Mesendoderm (in vitro differentiated cells): ENCODE results near the gene ECHDC1.

ENCODE experiments used
- DNase-seq: peaks from one replicate; pipeline ENCODE4 v3.0.0; 2013
- H2AK5ac ChIP-seq: 2 replicates; pipeline ENCODE4 v1.6.1; 2013; ENCODE audit warnings: low read length, inconsistent platforms
- H2BK120ac ChIP-seq: 2 replicates; pipeline ENCODE4 v1.6.1; 2013; ENCODE audit warnings: low read depth, mild to moderate bottlenecking, low read length, moderate library complexity, mixed read lengths
- H2BK15ac ChIP-seq: replicated peaks from 2 replicates; pipeline ENCODE4 v1.6.1; 2013; ENCODE audit warnings: low read depth, mild to moderate bottlenecking, moderate library complexity
- H2BK5ac ChIP-seq: 2 replicates; pipeline ENCODE4 v1.6.1; 2013; ENCODE audit warnings: low read length, inconsistent platforms
- H3K18ac ChIP-seq: 2 replicates; pipeline ENCODE4 v1.6.1; 2013; ENCODE audit warnings: mild to moderate bottlenecking, low read length, mixed read lengths
- H3K23ac ChIP-seq: one replicate; pipeline ENCODE4 v1.6.1; 2013; ENCODE audit warnings: low read length
- H3K27ac ChIP-seq: 2 replicates; pipeline ENCODE4 v1.5.1; 2013; ENCODE audit warnings: low read depth, mild to moderate bottlenecking, inconsistent platforms, low read length, moderate library complexity
- H3K27me3 ChIP-seq: 2 replicates; pipeline ENCODE4 v1.6.1; 2013; ENCODE audit warnings: low read length, control low read depth, mild to moderate bottlenecking, inconsistent platforms; ENCODE audit not compliant: insufficient read depth, poor library complexity
- H3K36me3 ChIP-seq: 2 replicates; pipeline ENCODE4 v1.6.1; 2013; ENCODE audit warnings: low read length, inconsistent platforms; ENCODE audit not compliant: control insufficient read depth, insufficient read depth
- H3K4ac ChIP-seq: one replicate; pipeline ENCODE4 v1.6.1; 2013; ENCODE audit warnings: low read depth, mild to moderate bottlenecking, low read length, moderate library complexity
- H3K4me1 ChIP-seq: 2 replicates; pipeline ENCODE4 v1.6.1; 2013; ENCODE audit warnings: low read depth, low read length, inconsistent platforms; ENCODE audit not compliant: control insufficient read depth
- H3K4me2 ChIP-seq: 2 replicates; pipeline ENCODE4 v1.6.1; 2013; ENCODE audit warnings: low read length
- H3K4me3 ChIP-seq: 2 replicates; pipeline ENCODE4 v1.5.1; 2013; ENCODE audit warnings: mild to moderate bottlenecking, low read length
- H3K56ac ChIP-seq: one replicate; pipeline ENCODE4 v1.6.1; 2013; ENCODE audit warnings: low read length
- H3K79me1 ChIP-seq: 2 replicates; pipeline ENCODE4 v1.6.1; 2013; ENCODE audit warnings: low read length, inconsistent platforms
- H3K79me2 ChIP-seq: 2 replicates; pipeline ENCODE4 v1.6.1; 2013; ENCODE audit warnings: mild to moderate bottlenecking, low read length; ENCODE audit not compliant: control insufficient read depth, insufficient read depth
- H3K9ac ChIP-seq: 2 replicates; pipeline ENCODE4 v1.6.1; 2013; ENCODE audit warnings: low read length, inconsistent platforms
- H4K5ac ChIP-seq: one replicate; pipeline ENCODE4 v1.6.1; 2013; ENCODE audit warnings: low read length
- H4K8ac ChIP-seq: one replicate; pipeline ENCODE4 v1.6.1; 2013; ENCODE audit warnings: low read depth, mild to moderate bottlenecking, control low read depth, low read length, moderate library complexity
- WGBS: extraction: QIAGEN DNeasy Blood & Tissue Kit; methylation state at CpG from one replicate; pipeline ENCODE4 v1.1.7; 2013; ENCODE audit warnings: low lambda C conversion rate, missing lambda C conversion rate; ENCODE audit not compliant: insufficient coverage; ENCODE audit errors: extremely low coverage; 5-methylcytosine and 5-hydroxymethylcytosine counted together

The ECHDC1 gene

GRCh38 chr6:127347178-127347577 lies 3.8 kb upstream of the ECHDC1 start:
- no peak for DNase-seq

GRCh38 chr6:127345521-127345920 lies 2.1 kb upstream of the ECHDC1 start:
- H3K36me3 ChIP-seq, result no peaks in the 10 kb centered on the region

More at GRCh38 chr6:127347178-127347577, 3.8 kb upstream of the ECHDC1 start:
- H4K5ac ChIP-seq, result no peak overlapping the region
- no peak overlapping the region for H3K23ac ChIP-seq
- WGBS, result no CpG with 5 or more reads among the region's 2 CpGs
- H3K18ac ChIP-seq, result no peak overlapping the region
- no peaks in the 10 kb centered on the region for H3K27me3 ChIP-seq
- no peak overlapping the region for H2AK5ac ChIP-seq
- H2BK5ac ChIP-seq, result no peak overlapping the region
- peaks cover 5% of the 10 kb centered on the region for H3K79me1 ChIP-seq
- H3K4me2 ChIP-seq, result no peak overlapping the region
- H3K79me2 ChIP-seq, result peaks cover 14% of the 10 kb centered on the region
- H3K56ac ChIP-seq, result no peak overlapping the region
- no peak overlapping the region for H2BK15ac ChIP-seq
- H3K36me3 ChIP-seq, result no peaks in the 10 kb centered on the region
- H3K27ac ChIP-seq, result no peak overlapping the region
- no peak overlapping the region for H3K9ac ChIP-seq
- H3K4me3 ChIP-seq, result no peak overlapping the region
- no peak overlapping the region for H4K8ac ChIP-seq
- no peak overlapping the region for H3K4ac ChIP-seq
- H3K4me1 ChIP-seq, result no peaks in the 10 kb centered on the region
- no peak overlapping the region for H2BK120ac ChIP-seq

DNA sequence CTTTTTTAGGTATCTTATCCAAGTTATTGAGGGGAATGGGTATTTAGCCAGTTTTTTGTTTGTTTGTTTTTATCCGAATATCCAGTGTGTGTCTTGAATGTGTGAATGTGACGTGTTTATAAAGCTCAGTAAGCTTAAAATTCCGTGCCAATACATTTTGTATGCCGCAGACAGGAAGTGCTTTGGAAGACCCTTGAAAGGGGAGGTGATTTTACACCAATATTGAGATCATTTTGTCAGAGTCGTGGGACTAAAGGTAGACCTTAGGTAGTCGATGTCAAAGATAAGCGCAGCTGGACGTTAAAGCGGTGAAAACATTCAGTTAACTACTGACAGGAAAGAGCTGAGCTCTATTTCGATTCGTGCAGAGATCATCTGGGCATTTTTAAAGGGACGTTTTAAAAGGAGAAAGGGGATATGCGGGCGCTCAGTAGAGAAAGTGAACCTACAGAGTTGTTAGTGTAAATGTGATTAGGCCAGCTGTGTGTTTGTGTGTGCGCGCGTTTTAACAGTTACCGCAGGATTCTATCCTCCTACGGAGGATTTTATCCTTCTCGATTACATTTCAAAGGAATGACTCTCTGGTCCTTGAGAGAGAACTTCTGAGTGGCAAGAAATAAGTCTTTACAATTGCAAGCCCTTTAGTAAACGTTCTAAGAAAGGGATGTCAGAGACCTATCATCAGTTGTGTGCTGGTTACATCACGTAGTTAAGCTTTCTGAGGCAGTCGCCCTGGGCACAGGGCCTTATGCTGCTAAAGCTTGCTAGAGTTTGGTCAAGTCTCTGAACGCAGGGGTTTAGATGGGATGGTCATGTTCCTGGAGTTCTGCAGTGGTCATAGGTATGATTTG lies 625 bp upstream of the ECHDC1 start:
- no peak overlapping the region for H2BK120ac ChIP-seq
- H3K36me3 ChIP-seq, result no peaks in the 10 kb centered on the region
- H3K79me2 ChIP-seq, result peaks cover 39% of the 10 kb centered on the region
- no peak overlapping the region for H3K4ac ChIP-seq
- no peak overlapping the region for H2BK15ac ChIP-seq
- peak overlapping the region; percentile 36 for H2BK5ac ChIP-seq
- no peak overlapping the region for H4K8ac ChIP-seq
- no peaks in the 10 kb centered on the region for H3K27me3 ChIP-seq
- H3K4me1 ChIP-seq, result peaks cover 4% of the 10 kb centered on the region
- H3K18ac ChIP-seq, result no peak overlapping the region
- H3K4me3 ChIP-seq, result peak overlapping the region; percentile 87
- no CpG with 5 or more reads among the region's 24 CpGs for WGBS
- H3K23ac ChIP-seq, result no peak overlapping the region
- H3K27ac ChIP-seq, result peak overlapping the region; percentile 91
- H3K56ac ChIP-seq, result peak overlapping the region; percentile 95
- no peak overlapping the region for H2AK5ac ChIP-seq
- H3K79me1 ChIP-seq, result peaks cover 6% of the 10 kb centered on the region
- H3K4me2 ChIP-seq, result peak overlapping the region; percentile 90
- peak overlapping the region; percentile 86 for H3K9ac ChIP-seq
- H4K5ac ChIP-seq, result peak overlapping the region; percentile 68
- peak; percentile 55 for DNase-seq

More at GRCh38 chr6:127345521-127345920, 2.1 kb upstream of the ECHDC1 start:
- no peak overlapping the region for H3K27ac ChIP-seq
- no peak overlapping the region for H3K18ac ChIP-seq
- no peak overlapping the region for H3K23ac ChIP-seq
- H2AK5ac ChIP-seq, result no peak overlapping the region
- no peak overlapping the region for H3K4me3 ChIP-seq
- peaks cover 2% of the 10 kb centered on the region for H3K4me1 ChIP-seq
- H3K4ac ChIP-seq, result no peak overlapping the region
- no peak overlapping the region for H2BK5ac ChIP-seq
- H3K27me3 ChIP-seq, result no peaks in the 10 kb centered on the region
- no peak overlapping the region for H3K56ac ChIP-seq
- no peak overlapping the region for H3K9ac ChIP-seq
- H2BK120ac ChIP-seq, result no peak overlapping the region
- DNase-seq, result no peak
- H4K8ac ChIP-seq, result no peak overlapping the region
- H4K5ac ChIP-seq, result no peak overlapping the region
- H3K79me2 ChIP-seq, result peaks cover 28% of the 10 kb centered on the region
- no peak overlapping the region for H3K4me2 ChIP-seq
- H3K79me1 ChIP-seq, result peaks cover 7% of the 10 kb centered on the region
- no peak overlapping the region for H2BK15ac ChIP-seq

DNA sequence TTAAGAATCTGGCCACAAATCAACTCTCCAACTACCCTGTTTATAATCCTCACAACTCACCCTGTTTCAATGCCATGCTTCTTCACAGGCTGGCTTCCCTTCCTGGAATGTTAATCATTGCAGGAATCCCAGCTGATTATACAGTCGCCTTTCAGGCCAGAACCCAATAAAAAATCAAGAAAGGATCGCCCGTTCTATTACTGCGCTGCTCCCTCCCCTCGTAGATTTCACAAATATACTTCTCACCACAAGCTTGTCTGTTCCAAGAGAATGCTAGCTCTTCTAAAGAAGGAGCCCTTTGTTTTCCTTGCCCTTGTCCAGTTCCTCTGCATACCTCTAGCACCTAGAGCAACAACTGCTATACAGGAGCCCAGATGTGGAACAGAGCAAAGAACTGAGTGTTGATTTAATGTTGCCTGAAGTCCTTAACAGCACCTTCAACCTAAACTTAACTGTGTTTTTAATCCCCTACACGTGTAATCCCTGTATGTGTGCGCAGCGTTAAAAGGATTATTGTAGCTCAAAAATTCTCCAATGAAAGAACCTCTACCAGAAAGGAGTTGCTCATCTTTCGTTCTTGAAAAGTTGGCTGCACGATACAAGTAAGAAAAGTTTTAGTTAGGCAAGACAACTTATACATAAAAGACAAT lies 988 bp downstream of the ECHDC1 start:
- H2AK5ac ChIP-seq, result peak overlapping the region; percentile 56
- no peak overlapping the region for H3K4ac ChIP-seq
- H3K4me3 ChIP-seq, result peak overlapping the region; percentile 87
- peak overlapping the region; percentile 90 for H3K4me2 ChIP-seq
- no peak overlapping the region for H2BK120ac ChIP-seq
- peak overlapping the region; percentile 25 for H3K27ac ChIP-seq
- peak overlapping the region; percentile 95 for H3K56ac ChIP-seq
- peak overlapping the region; percentile 86 for H4K8ac ChIP-seq
- peaks cover 4% of the 10 kb centered on the region for H3K79me1 ChIP-seq
- H3K18ac ChIP-seq, result peak overlapping the region; percentile 82
- peak overlapping the region; percentile 86 for H3K9ac ChIP-seq
- H2BK5ac ChIP-seq, result peak overlapping the region; percentile 91
- H3K79me2 ChIP-seq, result peaks cover 41% of the 10 kb centered on the region
- no peaks in the 10 kb centered on the region for H3K36me3 ChIP-seq
- H3K27me3 ChIP-seq, result no peaks in the 10 kb centered on the region
- H4K5ac ChIP-seq, result no peak overlapping the region
- no peak overlapping the region for H2BK15ac ChIP-seq
- H3K23ac ChIP-seq, result peak overlapping the region; percentile 82
- peaks cover 4% of the 10 kb centered on the region for H3K4me1 ChIP-seq
- no CpG with 5 or more reads among the region's 10 CpGs for WGBS
- peak; percentile 88 for DNase-seq

- Histone ChIP-seq H3K4ac (no peak overlapping the region), H2BK15ac (no peak overlapping the region), H3K27me3 (no peaks in the 10 kb centered on the region), H3K79me2 (peaks cover 41% of the 10 kb centered on the region), H2AK5ac (peak overlapping the region; percentile 9), H3K36me3 (no peaks in the 10 kb centered on the region), H3K56ac (peak overlapping the region; percentile 95), H3K23ac (no peak overlapping the region), H3K4me1 (peaks cover 4% of the 10 kb centered on the region), H2BK5ac (peak overlapping the region; percentile 15), H3K4me2 (peak overlapping the region; percentile 90), H3K9ac (peak overlapping the region; percentile 86), H3K4me3 (peak overlapping the region; percentile 87), H2BK120ac (no peak overlapping the region), H4K8ac (no peak overlapping the region), H3K18ac (no peak overlapping the region), H3K27ac (no peak overlapping the region), H3K79me1 (peaks cover 3% of the 10 kb centered on the region), H4K5ac (no peak overlapping the region)
- DNase-seq, result no peak
- WGBS, result no CpG with 5 or more reads among the region's 9 CpGs
Observed at GRCh38 chr6:127341471-127342202, 1.8 kb downstream of the ECHDC1 start.
